ENCODE results near the gene LAD1.

The LAD1 gene

DNA sequence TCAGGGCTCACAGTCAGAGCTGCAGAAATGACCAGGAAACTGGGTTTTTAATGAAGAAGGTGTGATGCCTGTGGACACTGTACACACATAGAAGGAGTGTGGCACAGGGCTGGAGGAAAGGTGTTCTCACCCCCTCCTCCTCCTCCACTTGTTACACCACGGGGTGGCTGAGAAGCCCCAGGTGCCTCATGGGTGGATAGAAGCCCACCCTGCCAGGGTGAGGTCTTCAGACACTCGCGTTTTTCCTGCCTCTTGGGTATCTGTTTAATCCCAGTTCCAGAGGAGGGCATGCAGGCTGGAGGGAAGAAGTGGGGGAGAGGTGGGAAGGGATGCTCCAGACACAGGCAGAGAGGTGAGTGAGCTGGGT is 9.7 kb upstream of the LAD1 start:
- no peak for DNase-seq (ENCODE audit: low read depth)
- TF ChIP-seq CTCF (IDR thresholded peaks at IDR 0.05; ENCODE audit: low read length, missing control alignments), result no peak
- no peak overlapping the region for H3K4me3 ChIP-seq (replicated peaks; ENCODE audit: low read depth, low read length)

GRCh38 chr1:201408176-201408833 is 9.2 kb upstream of the LAD1 start:
- no peak overlapping the region for H3K4me3 ChIP-seq (replicated peaks; ENCODE audit: low read depth, low read length)
- no peak for TF ChIP-seq CTCF (IDR thresholded peaks at IDR 0.05; ENCODE audit: low read length, missing control alignments)
- DNase-seq (ENCODE audit: low read depth), result peak; percentile 74

GRCh38 chr1:201406831-201407406 is 7.8 kb upstream of the LAD1 start:
- H3K4me3 ChIP-seq (replicated peaks; ENCODE audit: low read depth, low read length), result no peak overlapping the region
- DNase-seq (ENCODE audit: low read depth), result no peak
- no peak for TF ChIP-seq CTCF (IDR thresholded peaks at IDR 0.05; ENCODE audit: low read length, missing control alignments)

GRCh38 chr1:201405484-201405831 is 6.3 kb upstream of the LAD1 start:
- no peak for DNase-seq (ENCODE audit: low read depth)
- no peak for TF ChIP-seq CTCF (IDR thresholded peaks at IDR 0.05; ENCODE audit: low read length, missing control alignments)

GRCh38 chr1:201404722-201405483 is 5.8 kb upstream of the LAD1 start:
- TF ChIP-seq CTCF (IDR thresholded peaks at IDR 0.05; ENCODE audit: low read length, missing control alignments), result no peak
- no peak for DNase-seq (ENCODE audit: low read depth)
- H3K4me3 ChIP-seq (replicated peaks; ENCODE audit: low read depth, low read length), result no peak overlapping the region

More at GRCh38 chr1:201405484-201405831, 6.3 kb upstream of the LAD1 start:
- no peak overlapping the region for H3K4me3 ChIP-seq (replicated peaks; ENCODE audit: low read depth, low read length)

DNA sequence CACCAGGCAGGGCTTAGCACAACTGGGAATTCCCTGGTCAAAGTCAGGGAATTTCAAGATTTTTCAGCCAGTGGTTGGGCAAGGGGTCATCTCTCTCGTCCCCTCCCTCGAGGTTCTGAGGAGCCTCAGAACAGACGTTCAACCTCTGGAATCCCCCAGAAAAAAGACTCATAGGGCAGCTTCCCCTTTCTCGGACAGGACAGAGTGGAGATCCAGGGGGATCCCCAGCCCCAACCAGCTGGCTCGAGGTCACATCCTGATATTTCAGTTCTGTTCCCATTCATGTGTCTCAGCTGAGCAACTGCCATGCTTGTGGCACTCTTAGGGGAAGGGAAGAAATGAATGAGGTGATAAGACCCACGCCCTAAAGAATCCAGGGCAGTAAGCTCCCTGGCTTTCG is 4.9 kb upstream of the LAD1 start:
- no peak overlapping the region for H3K4me3 ChIP-seq (replicated peaks; ENCODE audit: low read depth, low read length)
- DNase-seq (ENCODE audit: low read depth), result no peak
- TF ChIP-seq CTCF (IDR thresholded peaks at IDR 0.05; ENCODE audit: low read length, missing control alignments), result no peak

Data from fibroblast of pulmonary artery (primary cell).